Endothelial cell of umbilical vein (primary cell): Measurements from ENCODE around the gene COL26A1. TPM values are rescaled to one million over a fixed set of nuclear protein-coding genes. Genes with fewer than 3 reads are reported as not detected.

Experiments used
- BruUV-seq: library from RNA; stranded (reverse); fragments of 400-500 nt; replicated peaks from 2 replicates; lab custom pipeline; 2021; lab: Mats Ljungman, UMichigan
- CTCF ChIA-PET: fragments of 300-600, 350-600 bp; sonication (Branson Sonifier 250); formaldehyde crosslinking; loops from one replicate; lab custom pipeline; 2021; ENCODE audit warnings: antibody characterized with exemption, inconsistent platforms; lab: Charles Lee
- POLR2A ChIA-PET: fragments of 300-600, 350-600 bp; sonication (Branson Sonifier 250); formaldehyde crosslinking; loops from one replicate; lab custom pipeline; 2021; ENCODE audit warnings: antibody characterized with exemption, inconsistent platforms; lab: Charles Lee
- DNase-seq: peaks from one replicate; pipeline ENCODE4 v3.0.0-alpha.2; 2011; ENCODE audit warnings: low read depth, low spot score
- FAIRE-seq: peaks from 2 replicates; lab custom pipeline; 2011; peaks lifted over from hg19 to GRCh38; lab: Jason Lieb, UNC
- H2AFZ ChIP-seq: 2 replicates; pipeline ENCODE4 v1.6.0; 2012; ENCODE audit warnings: low read depth, low read length, control low read depth, inconsistent platforms
- H3K27ac ChIP-seq: 2 replicates; pipeline ENCODE4 v1.5.1; 2011; ENCODE audit warnings: low read depth, mild to moderate bottlenecking, control low read depth, low read length, moderate library complexity; ENCODE audit not compliant: insufficient read depth
- H3K27me3 ChIP-seq, 2 experiments: 2 replicates each; pipeline versions ENCODE4 v1.6.0 to v1.6.1; 2011; ENCODE audit warnings: low read length in 2 of 2, mixed read lengths in 1 of 2; ENCODE audit not compliant: control insufficient read depth in 2 of 2, insufficient read depth in 2 of 2
- H3K36me3 ChIP-seq, 2 experiments: 2 replicates in 1 of 2; 3 replicates in 1 of 2; pipeline ENCODE4 v1.5.1; 2011; ENCODE audit warnings: low read length in 2 of 2, mild to moderate bottlenecking in 1 of 2, moderate library complexity in 1 of 2; ENCODE audit not compliant: control insufficient read depth in 2 of 2, insufficient read depth in 2 of 2; ENCODE audit errors: extremely low read depth in 1 of 2
- H3K4me1 ChIP-seq: 3 replicates; pipeline ENCODE4 v1.5.1; 2011; ENCODE audit warnings: mild to moderate bottlenecking, low read length; ENCODE audit not compliant: control insufficient read depth, insufficient read depth; ENCODE audit errors: extremely low read depth
- H3K4me2 ChIP-seq: 2 replicates; pipeline ENCODE4 v1.6.1; 2011; ENCODE audit warnings: low read length, control low read depth, mixed read lengths; ENCODE audit not compliant: insufficient read depth
- H3K4me3 ChIP-seq, 3 experiments: fragments of 200-600 bp in 1 of 3; sonication (generic), shearing (Covaris generic) in 1 of 3; replicated peaks in 1 of 3; 2 replicates each; pipeline ENCODE4 v1.5.1; 2011 to 2016; ENCODE audit warnings: control low read depth in 3 of 3, low read length in 3 of 3, mild to moderate bottlenecking in 2 of 3, inconsistent platforms in 1 of 3, low read depth in 1 of 3, moderate library complexity in 1 of 3; ENCODE audit not compliant: insufficient read depth in 1 of 3
- H3K79me2 ChIP-seq: 2 replicates; pipeline ENCODE4 v1.6.0; 2012; ENCODE audit warnings: low read length, inconsistent platforms; ENCODE audit not compliant: control insufficient read depth, insufficient read depth
- H3K9ac ChIP-seq: replicated peaks from 2 replicates; pipeline ENCODE3; 2011; ENCODE audit warnings: low read length, control low read depth; ENCODE audit not compliant: insufficient read depth; ENCODE audit errors: extremely low read depth
- H3K9me1 ChIP-seq: replicated peaks from 3 replicates; pipeline ENCODE4 v1.6.0; 2011; ENCODE audit warnings: mild to moderate bottlenecking, low read length; ENCODE audit not compliant: control insufficient read depth, insufficient read depth; ENCODE audit errors: extremely low read depth
- H3K9me3 ChIP-seq: replicated peaks from 2 replicates; pipeline ENCODE4 v1.5.1; 2012; ENCODE audit warnings: low read length, inconsistent platforms; ENCODE audit not compliant: control insufficient read depth, insufficient read depth
- H4K20me1 ChIP-seq: replicated peaks from 2 replicates; pipeline ENCODE3; 2011; ENCODE audit warnings: mild to moderate bottlenecking, low read length; ENCODE audit not compliant: control insufficient read depth, insufficient read depth; ENCODE audit errors: extremely low read depth
- CTCF ChIP-seq, 2 donors: IDR thresholded peaks; 1 replicate in 1 of 2; 2 replicates in 1 of 2; pipeline ENCODE4 v1.5.1; 2011; ENCODE audit warnings: low read length in 2 of 2, mild to moderate bottlenecking in 2 of 2, moderate library complexity in 2 of 2, control low read depth in 1 of 2, inconsistent platforms in 1 of 2, low read depth in 1 of 2; ENCODE audit not compliant: insufficient read depth in 1 of 2; ENCODE audit errors: extremely low read depth in 1 of 2
- EZH2 ChIP-seq: IDR thresholded peaks from 2 replicates; pipeline ENCODE4 v1.6.1; 2012; ENCODE audit warnings: borderline replicate concordance, low read depth, mild to moderate bottlenecking, moderate library complexity, low read length, inconsistent platforms; ENCODE audit not compliant: severe bottlenecking
- FOS ChIP-seq: IDR thresholded peaks from 2 replicates; pipeline ENCODE4 v1.6.1; 2011; ENCODE audit warnings: mild to moderate bottlenecking, low read length, moderate library complexity, borderline replicate concordance; ENCODE audit not compliant: insufficient read depth
- GATA2 ChIP-seq: IDR thresholded peaks from 2 replicates; pipeline ENCODE4 v1.7.0; 2011; ENCODE audit warnings: low read depth, mild to moderate bottlenecking, moderate library complexity, mixed read lengths, low read length; ENCODE audit not compliant: insufficient read length, insufficient read depth
- JUN ChIP-seq: IDR thresholded peaks from 2 replicates; pipeline ENCODE4 v1.6.1; 2011; ENCODE audit warnings: borderline replicate concordance, low read depth; ENCODE audit not compliant: insufficient read length, insufficient read depth
- MYC ChIP-seq: IDR thresholded peaks from one replicate; pipeline ENCODE4 v1.6.1; 2011; ENCODE audit warnings: mild to moderate bottlenecking, low read depth, low read length
- POLR2A ChIP-seq: IDR thresholded peaks from 2 replicates; pipeline ENCODE4 v1.6.1; 2012; ENCODE audit warnings: low read depth, mild to moderate bottlenecking, control low read depth, low read length
- POLR2AphosphoS5 ChIP-seq: IDR thresholded peaks from 2 replicates; pipeline ENCODE4 v1.6.1; 2012; ENCODE audit warnings: low read depth, mild to moderate bottlenecking, control low read depth, low read length, moderate library complexity; ENCODE audit not compliant: insufficient read depth
- dilution Hi-C: fragments of 300-500 bp; cut with MboI; formaldehyde crosslinking; loops from one replicate; pipeline ENCODE4 v1.15.0; 2019; ENCODE audit warnings: low sequenced_read_pairs; ENCODE audit not compliant: extremely low pct_ligation_motif_present
- intact Hi-C: fragments of 100-400 bp; cut with micrococcal nuclease; formaldehyde crosslinking; loops from one replicate; pipeline ENCODE4 v1.10.0; 2022
- polyA plus RNA-seq, 4 experiments: library from polyadenylated mRNA; depleted of rRNA in 3 of 4; stranded (reverse) in 3 of 4; unstranded in 1 of 4; fragments of >200 nt; gene quantifications; 2 replicates each; pipeline versions ENCODE4 v1.2.1 to v1.2.3, GENCODE V29; 2011 to 2012; ENCODE audit warnings: missing spikeins in 1 of 4
- total RNA-seq: library from RNA; stranded (reverse); gene quantifications from 2 replicates; pipeline ENCODE4 v1.2.3, GENCODE V29; 2021
- TF ChIP-seq, protein P1 (sequence below): IDR thresholded peaks from 2 replicates; pipeline ENCODE4 v1.6.1; 2011; ENCODE audit not compliant: insufficient read depth, insufficient read length

COL26A1 gene
- total and polyA plus RNA-seq, 2 donors (not counting 3 experiments of a cell fraction or from before 2014, with no cell fraction given) = not detected

- DNase-seq (no peak), FAIRE-seq (no peak)
- H3K27me3 ChIP-seq = peaks cover 0 to under 1% of the 10 kb centered on the region in 2 experiments
- no peak overlapping the region for H3K9ac ChIP-seq
- H2AFZ ChIP-seq = no peak overlapping the region
- no peaks in the 10 kb centered on the region for H3K9me1 ChIP-seq
- H3K36me3 ChIP-seq = no peaks in the 10 kb centered on the region
- no TSS peak for BruUV-seq
- H3K4me2 ChIP-seq = no peak overlapping the region
- no peak overlapping the region for H3K4me3 ChIP-seq
- POLR2A ChIA-PET = no interaction called here
- no peaks in the 10 kb centered on the region for H3K79me2 ChIP-seq
- no peak for TF ChIP-seq POLR2AphosphoS5
- TF ChIP-seq CTCF (IDR thresholded peaks at IDR 0.05; ENCODE audit: extremely low read depth in 1 of 2, insufficient read depth in 1 of 2, low read depth in 1 of 2, low read length in 2 of 2) = no peak
- no peak for TF ChIP-seq MYC
- no peak for TF ChIP-seq FOS
- no peak for TF ChIP-seq GATA2
- no peak for TF ChIP-seq POLR2A
- TF ChIP-seq, protein P1, sequence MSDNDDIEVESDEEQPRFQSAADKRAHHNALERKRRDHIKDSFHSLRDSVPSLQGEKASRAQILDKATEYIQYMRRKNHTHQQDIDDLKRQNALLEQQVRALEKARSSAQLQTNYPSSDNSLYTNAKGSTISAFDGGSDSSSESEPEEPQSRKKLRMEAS = no peak
- no peak for TF ChIP-seq JUN
- no peak for TF ChIP-seq EZH2
- dilution Hi-C loops = no loop called here
- CTCF ChIA-PET = no interaction called here
- H4K20me1 ChIP-seq = no peaks in the 10 kb centered on the region
- no peak overlapping the region for H3K27ac ChIP-seq
- intact Hi-C loops = no loop called here
- no peaks in the 10 kb centered on the region for H3K9me3 ChIP-seq
- H3K4me1 ChIP-seq = no peaks in the 10 kb centered on the region
Measured at GRCh38 chr7:101589976-101590662, 227.4 kb downstream of the COL26A1 start.
